GM23338 (cell line): ENCODE measurements around the gene CRAMP1. TPM values are rescaled to one million over a fixed set of nuclear protein-coding genes. Genes with fewer than 3 reads are reported as not detected.

Experiments
- ATAC-seq: fragments of 200-7000 bp; cut with Tn5 transposase; 3 replicates; pipeline ENCODE4 v1.9.1; 2020
- DNase-seq: peaks from one replicate; pipeline ENCODE4 v3.0.0-alpha.2; 2015; ENCODE audit warnings: low spot score
- H2AFZ ChIP-seq: fragments of 200-600 bp; sonication (generic); 2 replicates; pipeline ENCODE4 v1.8.0; 2016; ENCODE audit warnings: antibody characterized with exemption, mild to moderate bottlenecking, moderate library complexity
- H3F3A ChIP-seq: fragments of 200-600 bp; sonication (generic); replicated peaks from 2 replicates; pipeline ENCODE4 v1.8.0; 2017; ENCODE audit warnings: antibody characterized with exemption, mixed run types, low read depth
- H3K27ac ChIP-seq: fragments of 200-600 bp; sonication (generic); 2 replicates; pipeline ENCODE4 v1.6.1; 2016; ENCODE audit warnings: low read depth
- H3K27me3 ChIP-seq: fragments of 200-600 bp; sonication (generic); 2 replicates; pipeline ENCODE4 v1.8.0; 2016; ENCODE audit warnings: mild to moderate bottlenecking, mixed run types, moderate library complexity; ENCODE audit not compliant: insufficient read depth
- H3K36me3 ChIP-seq: fragments of 200-600 bp; sonication (generic); 2 replicates; pipeline ENCODE4 v1.8.0; 2016; ENCODE audit warnings: mild to moderate bottlenecking; ENCODE audit not compliant: insufficient read depth
- H3K4me1 ChIP-seq: fragments of 200-600 bp; sonication (generic); 2 replicates; pipeline ENCODE4 v1.8.0; 2016; ENCODE audit warnings: mild to moderate bottlenecking, moderate library complexity; ENCODE audit not compliant: insufficient read depth
- H3K4me2 ChIP-seq: fragments of 200-600 bp; sonication (generic); 2 replicates; pipeline ENCODE4 v1.7.1; 2017; ENCODE audit warnings: mixed run types
- H3K4me3 ChIP-seq: fragments of 200-600 bp; sonication (generic); 2 replicates; pipeline ENCODE4 v1.6.1; 2016; ENCODE audit warnings: mixed run types
- H3K79me2 ChIP-seq: fragments of 200-600 bp; sonication (generic); replicated peaks from 2 replicates; pipeline ENCODE4 v1.8.0; 2017; ENCODE audit warnings: mild to moderate bottlenecking; ENCODE audit not compliant: insufficient read depth
- H3K9me2 ChIP-seq: fragments of 200-600 bp; sonication (generic); 2 replicates; pipeline ENCODE4 v1.8.0; 2017; ENCODE audit not compliant: insufficient read depth
- H4K20me1 ChIP-seq: fragments of 200-600 bp; sonication (generic); replicated peaks from 2 replicates; pipeline ENCODE4 v1.8.0; 2017; ENCODE audit warnings: mild to moderate bottlenecking; ENCODE audit not compliant: insufficient read depth
- H3K27ac Mint-ChIP-seq: 2 replicates; pipeline ENCODE4 v1.8.0; 2020; ENCODE audit warnings: inconsistent platforms, mild to moderate bottlenecking, moderate library complexity, mixed read lengths
- H3K27me3 Mint-ChIP-seq: 3 replicates; pipeline ENCODE4 v1.8.0; 2022; ENCODE audit warnings: low read depth, mild to moderate bottlenecking, moderate library complexity, mixed read lengths, inconsistent platforms; ENCODE audit not compliant: insufficient read depth, poor library complexity
- H3K36me3 Mint-ChIP-seq: 3 replicates; pipeline ENCODE4 v1.8.0; 2021; ENCODE audit warnings: low read depth, mild to moderate bottlenecking, inconsistent platforms, moderate library complexity, mixed read lengths
- H3K4me1 Mint-ChIP-seq: 3 replicates; pipeline ENCODE4 v1.8.0; 2020; ENCODE audit warnings: mild to moderate bottlenecking, inconsistent platforms, mixed read lengths
- H3K4me3 Mint-ChIP-seq: 3 replicates; pipeline ENCODE4 v1.8.0; 2021; ENCODE audit warnings: moderate library complexity, mild to moderate bottlenecking, inconsistent platforms, mixed read lengths
- H3K9me3 Mint-ChIP-seq: 3 replicates; pipeline ENCODE4 v1.8.0; 2020; ENCODE audit warnings: moderate library complexity, mild to moderate bottlenecking, inconsistent platforms, mixed read lengths
- CREB1 ChIP-seq: fragments of 250-450 bp; sonication (Bioruptor Pico); IDR thresholded peaks from 2 replicates; pipeline ENCODE4 v1.5.0; 2020; ENCODE audit warnings: low read depth, mild to moderate bottlenecking, moderate library complexity
- EZH2phosphoT487 ChIP-seq: fragments of 200-600 bp; sonication (generic); IDR thresholded peaks from one replicate; pipeline ENCODE4 v1.8.1; 2018; ENCODE audit warnings: antibody characterized with exemption; ENCODE audit not compliant: unreplicated experiment
- JUNB ChIP-seq: IDR thresholded peaks from one replicate; pipeline ENCODE4 v1.6.1; 2016; ENCODE audit warnings: antibody characterized with exemption; ENCODE audit not compliant: unreplicated experiment
- NANOG ChIP-seq: IDR thresholded peaks from 2 replicates; pipeline ENCODE4 v1.6.1; 2016; ENCODE audit warnings: antibody characterized with exemption, borderline replicate concordance
- STAT1 ChIP-seq: IDR thresholded peaks from one replicate; pipeline ENCODE4 v1.6.1; 2016; ENCODE audit warnings: antibody characterized with exemption; ENCODE audit not compliant: unreplicated experiment
- ZNF114 ChIP-seq: fragments of 250-450 bp; sonication (Bioruptor Pico); IDR thresholded peaks from 2 replicates; pipeline ENCODE4 v1.5.0; 2020; ENCODE audit warnings: mild to moderate bottlenecking, moderate library complexity
- ZNF462 ChIP-seq: fragments of 250-450 bp; sonication (Bioruptor Pico); IDR thresholded peaks from 2 replicates; pipeline ENCODE4 v1.5.0; 2020; ENCODE audit warnings: mild to moderate bottlenecking, moderate library complexity
- polyA plus RNA-seq: library from polyadenylated mRNA; unstranded; fragments of >200 nt; fragmentation: Nextera tagmentation; extraction: Ambion mirVana; gene quantifications from 2 replicates; pipeline ENCODE4 v1.2.1, GENCODE V29; 2016
- total RNA-seq: library from RNA; depleted of rRNA; stranded (reverse); fragments of >200 nt; shearing (Covaris generic); gene quantifications from 2 replicates; pipeline ENCODE4 v1.2.3, GENCODE V29; 2014

The CRAMP1 gene
- total and polyA plus RNA-seq, 2 experiments from 2014 or later: 3.4 to 16.7 TPM

- H4K20me1 ChIP-seq: peaks cover 14% of the 10 kb centered on the region
- ATAC-seq (no peak), DNase-seq (no peak)
- H3K27me3 ChIP-seq: no peaks in the 10 kb centered on the region
- H3K9me3 Mint-ChIP-seq: no peaks in the 10 kb centered on the region
- H3K4me3 Mint-ChIP-seq: no peak overlapping the region
- H3F3A ChIP-seq: no peaks in the 10 kb centered on the region
- H2AFZ ChIP-seq: no peak overlapping the region
- H3K4me2 ChIP-seq: no peak overlapping the region
- H3K27me3 Mint-ChIP-seq: peaks cover 5% of the 10 kb centered on the region
- no peaks in the 10 kb centered on the region; the same call in 2 of the 3 replicates for H3K4me1 Mint-ChIP-seq
- H3K36me3 Mint-ChIP-seq: peaks cover 63% of the 10 kb centered on the region
- H3K79me2 ChIP-seq: no peaks in the 10 kb centered on the region
- no peak overlapping the region for H3K4me3 ChIP-seq
- no peak overlapping the region for H3K27ac Mint-ChIP-seq
- no peak overlapping the region for H3K27ac ChIP-seq
- no peaks in the 10 kb centered on the region for H3K4me1 ChIP-seq
- H3K9me2 ChIP-seq: no peaks in the 10 kb centered on the region
- H3K36me3 ChIP-seq: peaks cover 8% of the 10 kb centered on the region
- TF ChIP-seq ZNF462 (CRISPR knock-in tag): no peak
Observed at GRCh38 chr16:1642148-1642547, 30.0 kb downstream of the CRAMP1 start.

- no peak overlapping the region for H3K27ac ChIP-seq
- H3K4me3 ChIP-seq: no peak overlapping the region
- peaks cover 17% of the 10 kb centered on the region for H4K20me1 ChIP-seq
- H3K4me1 Mint-ChIP-seq: no peaks in the 10 kb centered on the region; the same call in 2 of the 3 replicates
- no peaks in the 10 kb centered on the region for H3F3A ChIP-seq
- H3K4me2 ChIP-seq: no peak overlapping the region
- H3K4me1 ChIP-seq: no peaks in the 10 kb centered on the region
- no peaks in the 10 kb centered on the region for H3K27me3 ChIP-seq
- TF ChIP-seq JUNB (no peak), ZNF114 (no peak), STAT1 (no peak), EZH2phosphoT487 (no peak), NANOG (no peak), ZNF462 (CRISPR knock-in tag) (no peak), CREB1 (CRISPR knock-in tag) (no peak)
- no peak for ATAC-seq
- no peak overlapping the region for H3K27ac Mint-ChIP-seq
- no peak for DNase-seq
- H2AFZ ChIP-seq: no peak overlapping the region
- peaks cover 8% of the 10 kb centered on the region for H3K36me3 ChIP-seq
- H3K79me2 ChIP-seq: no peaks in the 10 kb centered on the region
- H3K4me3 Mint-ChIP-seq: no peak overlapping the region
- peaks cover 64% of the 10 kb centered on the region for H3K36me3 Mint-ChIP-seq
- H3K9me2 ChIP-seq: no peaks in the 10 kb centered on the region
- peaks cover 5% of the 10 kb centered on the region for H3K27me3 Mint-ChIP-seq
- H3K9me3 Mint-ChIP-seq: no peaks in the 10 kb centered on the region
Observed at GRCh38 chr16:1642753-1643152, 30.6 kb downstream of the CRAMP1 start.
